K562 (cell line): Measurements from ENCODE around the gene DSCAM.

Source experiments
- EZH2 ChIP-seq: IDR thresholded peaks from 2 replicates; pipeline ENCODE4 v1.6.1; 2012; ENCODE audit warnings: low read depth, mild to moderate bottlenecking, inconsistent platforms, low read length, borderline replicate concordance
- HNRNPH1 ChIP-seq: fragments of 200-400 bp; formaldehyde crosslinking; optimal IDR thresholded peaks from 2 replicates; pipeline ENCODE3; 2017; ENCODE audit warnings: low read depth, mild to moderate bottlenecking, low read length, moderate library complexity
- KDM2B ChIP-seq: fragments of 250-450 bp; sonication (Bioruptor Pico); IDR thresholded peaks from 2 replicates; pipeline ENCODE4 v1.8.0; 2021; ENCODE audit warnings: mild to moderate bottlenecking, moderate library complexity
- MAZ ChIP-seq, 2 experiments: fragments of 450-650 bp in 1 of 2; sonication (generic) in 1 of 2; formaldehyde crosslinking; IDR thresholded peaks in 1 of 2; conservative IDR thresholded peaks in 1 of 2; 2 replicates each; pipeline versions ENCODE4 v1.4.0 to v1.5.0; 2020; ENCODE audit warnings: mild to moderate bottlenecking in 1 of 2, missing genetic modification reagents in 1 of 2
- USF2 ChIP-seq: sonication (generic); formaldehyde crosslinking; IDR thresholded peaks from 2 replicates; pipeline ENCODE4 v1.5.0; 2020; ENCODE audit warnings: missing genetic modification reagents
- ZBTB9 ChIP-seq: fragments of 450-650 bp; formaldehyde crosslinking; IDR thresholded peaks from 2 replicates; pipeline ENCODE4 v1.4.0; 2020; ENCODE audit warnings: mild to moderate bottlenecking, moderate library complexity
- ZNF24 ChIP-seq: fragments of 450-650 bp; IDR thresholded peaks from 2 replicates; pipeline ENCODE4 v1.6.1; 2016
- ZNF699 ChIP-seq: fragments of 250-450 bp; sonication (Bioruptor Pico); IDR thresholded peaks from 2 replicates; pipeline ENCODE4 v1.8.0; 2021; ENCODE audit warnings: mild to moderate bottlenecking, moderate library complexity; ENCODE audit not compliant: insufficient replicate concordance
- TF ChIP-seq, protein P1 (sequence below), 3 experiments: IDR thresholded peaks in 2 of 3; conservative IDR thresholded peaks in 1 of 3; 2 replicates each; pipeline ENCODE4 v1.5.1; 2011 to 2012; ENCODE audit warnings: low read length in 3 of 3, mild to moderate bottlenecking in 3 of 3, control low read depth in 2 of 3, improper control_type of control experiment in 1 of 3, inconsistent platforms in 1 of 3, low read depth in 1 of 3, mixed read lengths in 1 of 3, moderate library complexity in 1 of 3; ENCODE audit not compliant: insufficient read depth in 2 of 3

DNA sequence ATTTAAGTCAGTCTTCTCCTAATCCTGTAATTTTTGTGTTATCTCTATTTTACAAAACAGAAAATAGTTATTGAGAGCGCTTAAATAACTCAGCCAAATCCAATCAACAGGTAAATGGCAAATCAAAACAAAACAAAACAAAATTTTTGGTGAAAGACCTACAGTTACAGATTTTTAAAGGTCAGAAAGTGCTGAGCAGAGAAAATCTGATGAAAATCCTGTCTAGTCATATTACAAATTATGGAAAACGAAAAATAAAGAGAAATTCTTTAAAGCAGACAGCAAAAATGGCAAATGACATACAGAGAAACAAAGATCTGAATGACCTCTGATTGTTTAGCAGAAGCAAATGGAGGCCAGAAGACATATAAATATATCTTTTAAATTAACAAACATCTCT lies 497.4 kb downstream of the DSCAM start:
- TF ChIP-seq KDM2B (CRISPR knock-in tag), result no peak
- no peak for TF ChIP-seq ZNF24
- TF ChIP-seq ZNF699 (CRISPR knock-in tag), result no peak
- TF ChIP-seq MAZ (CRISPR knock-in tag; conservative IDR thresholded peaks at IDR 0.05 in 1 of 2, IDR thresholded peaks at IDR 0.05 in 1 of 2), result no peak
- no peak for TF ChIP-seq ZBTB9 (CRISPR knock-in tag)
- TF ChIP-seq USF2, result no peak
- no peak for TF ChIP-seq EZH2
- TF ChIP-seq, protein P1, sequence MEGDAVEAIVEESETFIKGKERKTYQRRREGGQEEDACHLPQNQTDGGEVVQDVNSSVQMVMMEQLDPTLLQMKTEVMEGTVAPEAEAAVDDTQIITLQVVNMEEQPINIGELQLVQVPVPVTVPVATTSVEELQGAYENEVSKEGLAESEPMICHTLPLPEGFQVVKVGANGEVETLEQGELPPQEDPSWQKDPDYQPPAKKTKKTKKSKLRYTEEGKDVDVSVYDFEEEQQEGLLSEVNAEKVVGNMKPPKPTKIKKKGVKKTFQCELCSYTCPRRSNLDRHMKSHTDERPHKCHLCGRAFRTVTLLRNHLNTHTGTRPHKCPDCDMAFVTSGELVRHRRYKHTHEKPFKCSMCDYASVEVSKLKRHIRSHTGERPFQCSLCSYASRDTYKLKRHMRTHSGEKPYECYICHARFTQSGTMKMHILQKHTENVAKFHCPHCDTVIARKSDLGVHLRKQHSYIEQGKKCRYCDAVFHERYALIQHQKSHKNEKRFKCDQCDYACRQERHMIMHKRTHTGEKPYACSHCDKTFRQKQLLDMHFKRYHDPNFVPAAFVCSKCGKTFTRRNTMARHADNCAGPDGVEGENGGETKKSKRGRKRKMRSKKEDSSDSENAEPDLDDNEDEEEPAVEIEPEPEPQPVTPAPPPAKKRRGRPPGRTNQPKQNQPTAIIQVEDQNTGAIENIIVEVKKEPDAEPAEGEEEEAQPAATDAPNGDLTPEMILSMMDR (IDR thresholded peaks at IDR 0.05 in 2 of 3, conservative IDR thresholded peaks at IDR 0.05 in 1 of 3; ENCODE audit: insufficient read depth in 2 of 3, low read depth in 1 of 3, low read length in 3 of 3), result no peak
- no peak for TF ChIP-seq HNRNPH1
